Progenitor cell of endocrine pancreas (in vitro differentiated cells): Measurements from ENCODE around the gene GRP. TPM values are rescaled to one million over a fixed set of nuclear protein-coding genes. Genes with fewer than 3 reads are reported as not detected.

Source experiments
- DNase-seq: peaks from one replicate; pipeline ENCODE4 v3.0.0; 2021; ENCODE audit warnings: low spot score; ENCODE audit not compliant: unreplicated experiment
- H3K27ac Mint-ChIP-seq: 2 replicates; pipeline ENCODE4 v1.8.0; 2021; ENCODE audit warnings: mild to moderate bottlenecking, moderate library complexity, mixed read lengths
- H3K27me3 Mint-ChIP-seq: 2 replicates; pipeline ENCODE4 v1.8.0; 2021; ENCODE audit warnings: mixed read lengths
- H3K36me3 Mint-ChIP-seq: 2 replicates; pipeline ENCODE4 v1.8.0; 2022; ENCODE audit warnings: mixed read lengths; ENCODE audit not compliant: insufficient read depth
- H3K4me1 Mint-ChIP-seq: 2 replicates; pipeline ENCODE4 v1.8.0; 2021; ENCODE audit warnings: low read depth, mixed read lengths
- H3K4me3 Mint-ChIP-seq: 2 replicates; pipeline ENCODE4 v1.8.0; 2021; ENCODE audit warnings: low read depth, mild to moderate bottlenecking, moderate library complexity, mixed read lengths
- H3K9me3 Mint-ChIP-seq: 2 replicates; pipeline ENCODE4 v1.8.0; 2021; ENCODE audit warnings: low read depth, mixed read lengths
- CTCF ChIP-seq: fragments of 200-600 bp; sonication (generic); IDR thresholded peaks from one replicate; pipeline ENCODE4 v1.5.0; 2021; ENCODE audit warnings: antibody characterized with exemption, mild to moderate bottlenecking; ENCODE audit not compliant: unreplicated experiment
- total RNA-seq: library from RNA; stranded (reverse); gene quantifications from 2 replicates; pipeline ENCODE4 v1.2.1, GENCODE V29; 2021

GRP gene
- total RNA-seq, 1 donor from 2014 or later: not detected

GRCh38 chr18:59182673-59183072, 37.3 kb upstream of the GRP start:
- Mint-ChIP-seq H3K4me1 (no peaks in the 10 kb centered on the region), H3K4me3 (no peak overlapping the region), H3K9me3 (no peaks in the 10 kb centered on the region), H3K27ac (no peak overlapping the region), H3K27me3 (peaks cover 11% of the 10 kb centered on the region), H3K36me3 (no peaks in the 10 kb centered on the region)
- no peak for TF ChIP-seq CTCF
- no peak for DNase-seq

DNA sequence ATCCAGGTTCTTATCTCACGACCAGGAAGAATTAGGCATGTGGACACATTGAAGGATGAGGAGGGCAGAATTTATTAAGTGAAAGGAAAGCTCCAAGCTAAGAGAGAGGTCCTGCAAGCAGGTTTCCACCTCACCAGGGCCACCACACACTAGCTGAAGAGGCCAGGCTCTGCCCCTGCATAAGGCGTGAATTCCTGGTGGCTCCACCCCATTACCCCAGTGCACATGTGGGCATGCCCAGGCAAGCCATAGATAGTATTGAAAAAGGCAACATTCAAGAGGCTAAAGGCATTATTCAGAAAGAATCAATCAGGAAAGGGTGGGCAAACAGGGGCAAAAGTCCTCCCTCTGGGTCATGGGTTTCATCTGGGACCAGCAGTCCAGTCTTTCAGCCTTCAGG, 30.9 kb upstream of the GRP start:
- peaks cover 3% of the 10 kb centered on the region for H3K9me3 Mint-ChIP-seq
- H3K4me1 Mint-ChIP-seq: no peaks in the 10 kb centered on the region
- H3K4me3 Mint-ChIP-seq: no peak overlapping the region
- H3K36me3 Mint-ChIP-seq: no peaks in the 10 kb centered on the region
- no peak for TF ChIP-seq CTCF
- no peak overlapping the region for H3K27ac Mint-ChIP-seq
- peaks cover 2% of the 10 kb centered on the region for H3K27me3 Mint-ChIP-seq
- DNase-seq: no peak

DNA sequence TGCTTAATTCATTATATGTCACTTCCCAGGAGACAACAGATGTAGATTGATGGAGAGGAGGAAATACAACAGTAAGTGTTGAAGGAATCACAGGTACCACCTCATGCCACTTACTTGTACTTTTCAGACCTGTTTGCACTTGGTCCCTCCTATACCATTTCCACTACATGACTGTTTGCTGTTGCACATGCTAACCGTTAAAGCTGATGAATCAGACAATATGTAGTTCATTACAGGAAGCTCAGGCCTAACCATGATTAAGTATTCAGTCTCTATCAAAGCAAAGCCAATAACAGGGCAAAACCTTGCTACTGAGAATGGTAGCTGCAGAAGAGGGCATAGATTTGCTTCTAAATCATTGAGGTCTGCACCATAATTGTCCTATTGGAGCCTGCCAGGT, 30.2 kb upstream of the GRP start:
- Mint-ChIP-seq H3K36me3 (no peaks in the 10 kb centered on the region), H3K4me3 (no peak overlapping the region), H3K27me3 (no peaks in the 10 kb centered on the region), H3K4me1 (no peaks in the 10 kb centered on the region), H3K27ac (no peak overlapping the region), H3K9me3 (peaks cover 3% of the 10 kb centered on the region)
- TF ChIP-seq CTCF: no peak
- no peak for DNase-seq

- no peak for DNase-seq
- Mint-ChIP-seq H3K36me3 (no peaks in the 10 kb centered on the region), H3K27me3 (peaks cover 13% of the 10 kb centered on the region), H3K4me1 (peaks cover 2% of the 10 kb centered on the region), H3K4me3 (no peak overlapping the region), H3K27ac (no peak overlapping the region), H3K9me3 (no peaks in the 10 kb centered on the region)
- no peak for TF ChIP-seq CTCF
Observed at GRCh38 chr18:59196161-59196725, 23.7 kb upstream of the GRP start.

- Mint-ChIP-seq H3K4me1 (peaks cover 4% of the 10 kb centered on the region), H3K27me3 (peaks cover 13% of the 10 kb centered on the region), H3K4me3 (no peak overlapping the region), H3K27ac (no peak overlapping the region), H3K9me3 (no peaks in the 10 kb centered on the region), H3K36me3 (no peaks in the 10 kb centered on the region)
- TF ChIP-seq CTCF: no peak
- DNase-seq: no peak
Observed at GRCh38 chr18:59197636-59198035, 22.3 kb upstream of the GRP start.
